ENCODE measurements around the gene MRPL10. TPM values are rescaled to one million over a fixed set of nuclear protein-coding genes. Genes with fewer than 3 reads are reported as not detected.
A peak's percentile ranks its signal among the peaks of the same experiment; 100 is the strongest.

The MRPL10 gene
- total and polyA plus RNA-seq, 2 of the 8 experiments (the other 6 are each of a cell fraction or from before 2014, with no cell fraction given), result 85.3 to 214 TPM

GRCh38 chr17:47872651-47873161 is 41.4 kb upstream of the MRPL10 start (continued):
- TF ChIP-seq FOSL1 (IDR thresholded peaks at IDR 0.05; ENCODE audit: insufficient read depth, low read depth, low read length) (no peak), ASH2L (IDR thresholded peaks at IDR 0.05; ENCODE audit: low read length) (peak; percentile 52), YY1 (IDR thresholded peaks at IDR 0.05; ENCODE audit: low read depth, low read length) (no peak), SP1 (IDR thresholded peaks at IDR 0.05; ENCODE audit: low read depth, low read length) (peak; percentile 14; the same call in 1 of the 2 replicates), POLR2AphosphoS5 (IDR thresholded peaks at IDR 0.05; ENCODE audit: low read depth, low read length) (no peak), POLR2A (IDR thresholded peaks at IDR 0.05; ENCODE audit: control extremely low read depth in 1 of 2, low read depth in 2 of 2, low read length in 2 of 2) (no peak), EGR1 (IDR thresholded peaks at IDR 0.05; ENCODE audit: borderline replicate concordance, low read depth, low read length) (no peak), NRF1 (IDR thresholded peaks at IDR 0.05; ENCODE audit: low read depth, low read length) (no peak), SP2 (IDR thresholded peaks at IDR 0.05; ENCODE audit: low read length) (no peak), CREB1 (IDR thresholded peaks at IDR 0.05) (no peak), TAF1 (IDR thresholded peaks at IDR 0.05; ENCODE audit: low read depth, low read length) (no peak), JUND (IDR thresholded peaks at IDR 0.05; ENCODE audit: low read length) (no peak), BRCA1 (IDR thresholded peaks at IDR 0.05; ENCODE audit: low read depth, low read length) (no peak), CBX8 (IDR thresholded peaks at IDR 0.05; ENCODE audit: borderline replicate concordance, low read depth, low read length) (no peak), KDM4A (IDR thresholded peaks at IDR 0.05; ENCODE audit: low read depth, low read length, severe bottlenecking) (peak; percentile 82), EZH2 (IDR thresholded peaks at IDR 0.05; ENCODE audit: low read depth, low read length, severe bottlenecking) (no peak), SRF (IDR thresholded peaks at IDR 0.05; ENCODE audit: low read depth, low read length) (no peak), TAF7 (optimal IDR thresholded peaks at IDR 0.05; ENCODE audit: borderline replicate concordance, low read depth, low read length) (no peak), CHD2 (IDR thresholded peaks at IDR 0.05; ENCODE audit: low read length) (no peak), JUN (IDR thresholded peaks at IDR 0.05; ENCODE audit: low read depth, low read length) (no peak), TEAD4 (IDR thresholded peaks at IDR 0.05; ENCODE audit: low read depth, low read length) (0 out of 2 replicates have a peak, but pooled peaks have one; percentile 58), KDM1A (IDR thresholded peaks at IDR 0.05; ENCODE audit: borderline replicate concordance, low read length) (no peak), POU5F1 (IDR thresholded peaks at IDR 0.05; ENCODE audit: low read depth, low read length) (no peak), SUZ12 (IDR thresholded peaks at IDR 0.05; ENCODE audit: low read length) (peak; percentile 38; the same call in 1 of the 2 replicates)
- TF ChIP-seq, protein P1, sequence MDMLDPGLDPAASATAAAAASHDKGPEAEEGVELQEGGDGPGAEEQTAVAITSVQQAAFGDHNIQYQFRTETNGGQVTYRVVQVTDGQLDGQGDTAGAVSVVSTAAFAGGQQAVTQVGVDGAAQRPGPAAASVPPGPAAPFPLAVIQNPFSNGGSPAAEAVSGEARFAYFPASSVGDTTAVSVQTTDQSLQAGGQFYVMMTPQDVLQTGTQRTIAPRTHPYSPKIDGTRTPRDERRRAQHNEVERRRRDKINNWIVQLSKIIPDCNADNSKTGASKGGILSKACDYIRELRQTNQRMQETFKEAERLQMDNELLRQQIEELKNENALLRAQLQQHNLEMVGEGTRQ (IDR thresholded peaks at IDR 0.05; ENCODE audit: low read length), result no peak

Data from H1 (cell line).